ENCODE measurements around the gene NACC2. TPM values are rescaled to one million over a fixed set of nuclear protein-coding genes. Genes with fewer than 3 reads are reported as not detected.

The NACC2 gene, protein sequence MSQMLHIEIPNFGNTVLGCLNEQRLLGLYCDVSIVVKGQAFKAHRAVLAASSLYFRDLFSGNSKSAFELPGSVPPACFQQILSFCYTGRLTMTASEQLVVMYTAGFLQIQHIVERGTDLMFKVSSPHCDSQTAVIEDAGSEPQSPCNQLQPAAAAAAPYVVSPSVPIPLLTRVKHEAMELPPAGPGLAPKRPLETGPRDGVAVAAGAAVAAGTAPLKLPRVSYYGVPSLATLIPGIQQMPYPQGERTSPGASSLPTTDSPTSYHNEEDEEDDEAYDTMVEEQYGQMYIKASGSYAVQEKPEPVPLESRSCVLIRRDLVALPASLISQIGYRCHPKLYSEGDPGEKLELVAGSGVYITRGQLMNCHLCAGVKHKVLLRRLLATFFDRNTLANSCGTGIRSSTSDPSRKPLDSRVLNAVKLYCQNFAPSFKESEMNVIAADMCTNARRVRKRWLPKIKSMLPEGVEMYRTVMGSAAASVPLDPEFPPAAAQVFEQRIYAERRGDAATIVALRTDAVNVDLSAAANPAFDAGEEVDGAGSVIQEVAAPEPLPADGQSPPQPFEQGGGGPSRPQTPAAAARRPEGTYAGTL
- 22.9 and 62.0 TPM in 2 replicates for total RNA-seq

DNA sequence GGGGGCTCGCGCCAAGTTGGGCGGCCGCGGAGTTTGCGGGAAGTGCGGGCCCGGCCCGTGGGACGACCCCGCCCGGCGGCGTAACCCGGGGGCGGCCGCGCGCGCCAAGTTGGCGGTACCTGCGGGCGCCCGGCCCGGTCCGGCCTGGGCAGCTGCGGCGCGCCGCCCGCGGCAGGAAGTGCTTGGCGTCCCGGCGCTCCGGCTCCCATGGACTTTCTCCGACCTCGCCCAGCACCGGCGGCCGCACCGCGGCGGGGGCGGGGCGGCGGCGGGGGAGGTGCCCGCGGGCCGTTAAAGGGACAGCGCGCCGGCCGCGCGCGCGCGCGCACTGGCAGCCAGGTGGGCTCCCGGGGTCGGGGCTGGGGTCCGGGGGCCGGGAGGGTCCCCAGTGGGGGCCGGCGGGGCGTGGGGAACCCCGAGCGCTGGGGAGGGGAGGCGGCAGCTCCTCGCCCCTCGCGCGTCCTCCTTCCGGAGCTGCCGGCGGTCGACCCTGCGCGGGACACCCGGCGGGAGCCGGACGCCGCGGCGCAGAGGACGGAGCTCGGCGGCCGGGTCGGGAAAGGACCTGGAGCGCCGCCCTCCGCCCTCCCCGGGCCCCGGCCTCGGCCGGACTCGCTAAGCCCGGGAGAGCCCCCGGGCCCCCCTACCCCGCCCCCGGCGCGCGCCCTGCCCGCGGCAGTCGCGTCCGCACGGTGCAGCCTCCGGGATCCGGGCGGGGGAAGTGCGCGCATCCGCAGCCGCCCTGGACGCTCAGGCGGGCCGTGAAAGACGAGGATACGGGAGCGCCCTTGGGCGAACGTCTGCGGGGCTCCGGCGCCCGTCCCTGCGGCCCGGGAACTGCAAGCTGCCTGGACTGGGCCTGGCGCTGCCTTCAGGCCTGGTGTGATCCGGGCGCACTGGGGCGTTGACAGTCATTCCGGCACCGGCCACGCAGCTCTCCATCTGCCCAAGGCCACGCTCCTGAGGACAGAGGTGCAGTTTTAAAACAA lies at the start of gene NACC2:
TSS of gene NACC2 (minus strand) at position 220 of the 989 bp plus-strand sequence. CDS start 44,768 bp downstream, outside the sequence.
- DNase-seq (ENCODE audit: low read depth), result no peak

DNA sequence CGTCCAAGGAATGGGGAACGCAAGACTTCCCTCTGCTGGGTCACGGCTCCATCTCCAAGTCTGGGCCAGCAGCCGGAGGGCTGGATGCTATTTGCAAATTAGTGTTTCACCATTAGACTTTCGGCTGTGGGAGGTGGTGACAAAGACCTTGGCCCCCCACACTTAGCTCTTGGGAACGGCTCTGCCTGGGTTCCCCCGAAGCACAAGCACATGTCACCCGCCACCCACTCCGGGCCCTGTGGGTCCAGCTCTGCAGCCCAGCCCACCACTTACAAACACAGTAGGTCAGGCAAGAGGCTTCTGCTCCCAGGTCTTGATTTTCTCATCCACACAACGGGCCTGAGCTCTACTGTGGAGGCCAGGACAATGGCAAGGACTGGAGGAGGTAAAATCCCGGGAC lies 49.4 kb upstream of the NACC2 start:
- DNase-seq (ENCODE audit: low read depth), result no peak

DNA sequence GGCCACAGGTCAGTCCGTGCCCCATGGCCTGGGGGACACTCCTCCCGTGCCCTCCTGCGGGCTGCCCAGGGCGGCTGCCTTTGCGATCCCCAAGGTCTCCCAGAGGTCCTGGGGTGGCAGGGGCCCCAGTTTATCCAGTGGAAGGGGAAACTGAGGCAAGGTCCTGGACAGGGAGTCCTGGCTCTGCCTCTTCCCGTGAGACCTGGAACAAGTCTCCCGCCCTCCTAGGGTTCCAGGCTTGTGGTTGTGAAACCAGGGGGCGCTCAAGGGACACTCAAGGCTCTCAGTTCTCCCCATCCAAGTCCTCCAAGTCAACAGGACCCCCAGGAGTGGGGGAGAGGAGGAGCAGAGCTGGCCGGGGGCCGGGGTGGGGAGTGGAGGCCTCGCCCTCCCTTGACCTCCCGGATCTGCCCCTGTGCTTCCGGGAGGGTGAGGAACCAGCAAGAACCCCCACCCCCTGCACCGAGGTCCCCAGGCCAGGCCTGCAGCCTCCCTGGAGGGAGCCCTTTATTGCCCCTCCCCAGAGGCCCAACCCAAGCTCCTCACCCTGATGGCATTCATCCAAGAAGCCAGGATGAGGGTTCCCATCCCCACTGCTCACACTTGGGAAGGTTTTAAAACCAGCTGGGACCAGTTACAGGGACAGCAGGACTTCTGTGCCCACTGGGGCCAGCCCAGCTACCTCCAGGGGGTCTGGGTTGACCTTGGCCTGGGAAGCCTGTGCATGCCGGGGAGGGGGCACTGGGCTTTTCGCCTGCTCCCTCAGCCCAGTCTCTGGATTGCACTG lies 48.3 kb upstream of the NACC2 start:
- no peak for DNase-seq (ENCODE audit: low read depth)

DNA sequence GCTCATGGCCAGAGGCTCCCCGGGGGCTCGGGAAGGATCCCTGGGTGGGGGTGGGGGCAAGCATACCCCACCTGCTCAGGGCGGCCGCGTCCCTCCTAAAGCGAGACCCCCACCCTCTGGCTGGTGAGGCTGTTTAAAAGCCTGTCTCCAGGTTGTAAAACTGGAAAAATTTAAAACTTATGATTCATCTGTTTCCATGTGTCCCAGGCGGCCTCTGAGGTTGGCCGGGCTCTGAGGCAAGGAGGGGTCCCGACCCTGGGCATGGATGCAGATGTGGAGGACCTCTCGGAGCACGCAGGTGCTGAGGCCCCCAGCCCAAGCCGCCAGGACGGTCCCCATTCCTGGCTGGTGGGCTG lies 47.7 kb upstream of the NACC2 start:
- DNase-seq (ENCODE audit: low read depth), result no peak

DNA sequence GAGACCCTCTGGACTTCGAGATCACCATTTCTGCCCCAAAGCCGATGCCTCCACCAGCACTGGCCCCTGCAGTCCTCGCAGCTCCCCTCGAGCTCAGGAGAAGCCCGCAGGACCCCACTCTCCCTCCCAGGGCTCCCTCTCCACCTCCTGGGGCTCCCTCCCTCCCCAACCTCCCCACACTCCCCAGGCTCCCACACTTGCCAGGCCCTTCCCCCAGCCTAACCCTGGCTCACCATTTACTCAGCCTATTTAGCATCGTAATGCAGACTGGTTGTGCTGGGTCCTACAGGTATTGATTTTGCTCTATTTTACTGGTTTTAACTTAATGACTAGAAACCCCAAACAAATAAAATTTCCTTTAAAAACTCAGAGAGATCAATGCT lies 47.3 kb upstream of the NACC2 start:
- no peak for DNase-seq (ENCODE audit: low read depth)

DNA sequence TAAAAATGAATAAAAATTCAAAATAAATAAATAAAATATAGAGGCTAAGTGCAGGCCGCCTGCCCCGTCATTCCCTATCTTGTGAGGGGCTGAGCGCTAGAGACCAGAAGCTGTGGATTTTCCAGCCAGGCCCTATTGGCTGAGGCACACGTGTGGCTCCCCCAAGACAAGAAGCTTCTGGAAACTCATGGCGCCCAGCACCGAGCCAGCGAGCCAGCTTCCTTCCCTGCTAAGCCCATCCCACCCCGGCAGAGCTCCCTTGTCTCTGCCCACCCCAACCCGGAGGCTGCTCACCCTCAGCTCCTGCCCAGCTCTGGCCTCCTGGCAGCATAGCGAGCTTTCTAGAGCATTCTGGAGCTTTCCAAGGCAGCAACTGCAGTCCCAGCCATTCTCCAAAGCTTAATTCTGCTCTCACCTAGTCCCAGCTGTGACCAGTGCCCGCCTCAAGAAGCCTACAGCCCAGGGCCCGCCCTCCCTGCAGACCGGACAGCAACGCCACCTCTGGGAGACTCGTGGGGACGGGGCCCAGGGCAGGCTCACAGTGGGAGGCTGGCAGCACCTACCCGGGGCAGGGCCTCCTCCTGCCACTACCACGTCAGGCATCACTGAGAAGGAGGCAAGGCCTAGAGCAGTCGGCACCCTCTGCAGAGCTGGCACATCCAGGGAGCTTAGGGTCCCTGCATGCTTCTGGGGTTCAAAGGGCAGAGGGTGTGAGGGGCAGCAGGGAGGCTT lies 46.8 kb upstream of the NACC2 start:
- no peak for DNase-seq (ENCODE audit: low read depth)

DNA sequence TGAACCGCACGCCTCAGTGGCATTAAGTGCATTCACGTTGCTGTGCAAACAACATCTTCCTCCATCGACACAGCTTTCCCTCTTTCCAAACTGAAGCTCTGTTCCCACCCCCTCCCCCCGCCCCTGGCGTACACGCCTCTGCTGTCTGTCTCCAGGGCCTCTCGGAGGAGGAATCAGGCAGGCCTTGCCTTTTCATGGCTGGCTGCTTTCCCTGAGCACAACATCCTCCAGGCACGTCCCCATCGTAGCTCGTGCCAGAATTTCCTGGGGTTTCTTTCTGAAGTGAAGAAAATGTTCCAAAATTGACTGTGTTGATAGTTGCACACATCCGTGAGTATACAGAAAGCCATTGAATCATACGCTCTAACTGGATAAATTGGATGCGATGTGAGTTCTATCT lies 45.9 kb upstream of the NACC2 start:
- DNase-seq (ENCODE audit: low read depth), result no peak

DNA sequence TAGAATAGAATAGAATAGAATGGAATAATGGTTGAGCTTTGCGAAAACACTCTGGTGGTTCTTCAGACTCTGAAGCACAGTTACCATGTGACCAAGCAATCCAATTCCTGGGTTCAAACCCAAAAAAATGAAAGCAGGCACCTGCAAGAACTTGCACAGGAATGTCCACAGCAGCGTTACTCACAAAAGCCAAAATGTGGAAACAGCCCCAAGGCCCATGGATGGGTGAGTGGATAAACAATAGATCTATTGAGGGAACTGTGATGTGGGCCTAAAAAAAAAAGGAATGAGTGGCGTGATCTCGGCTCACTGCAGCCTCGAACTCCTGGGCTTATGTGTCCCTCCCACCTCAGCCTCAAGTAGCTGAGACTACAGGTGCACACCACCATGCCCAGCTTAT lies 45.0 kb upstream of the NACC2 start:
- no peak for DNase-seq (ENCODE audit: low read depth)

DNA sequence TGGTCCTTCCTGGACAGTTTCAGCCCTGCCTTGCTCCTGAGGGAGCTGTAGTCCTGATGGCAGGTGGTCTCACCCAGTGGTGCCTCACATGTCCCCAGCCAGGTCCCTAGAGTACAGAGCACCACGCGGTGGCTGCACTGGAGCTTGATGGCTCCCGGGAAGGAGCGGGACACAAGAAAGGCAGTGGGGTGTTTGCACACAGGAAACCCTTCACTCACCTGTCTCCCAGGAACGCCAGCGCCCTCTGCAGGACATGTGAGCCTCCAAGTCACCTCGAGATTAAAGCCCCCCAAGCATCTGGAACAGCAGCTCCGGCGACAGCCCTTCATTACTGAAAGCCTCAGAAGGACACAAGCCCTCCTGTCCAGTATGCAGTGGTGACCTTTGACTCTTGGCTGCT lies 43.5 kb upstream of the NACC2 start:
- DNase-seq (ENCODE audit: low read depth), result no peak

DNA sequence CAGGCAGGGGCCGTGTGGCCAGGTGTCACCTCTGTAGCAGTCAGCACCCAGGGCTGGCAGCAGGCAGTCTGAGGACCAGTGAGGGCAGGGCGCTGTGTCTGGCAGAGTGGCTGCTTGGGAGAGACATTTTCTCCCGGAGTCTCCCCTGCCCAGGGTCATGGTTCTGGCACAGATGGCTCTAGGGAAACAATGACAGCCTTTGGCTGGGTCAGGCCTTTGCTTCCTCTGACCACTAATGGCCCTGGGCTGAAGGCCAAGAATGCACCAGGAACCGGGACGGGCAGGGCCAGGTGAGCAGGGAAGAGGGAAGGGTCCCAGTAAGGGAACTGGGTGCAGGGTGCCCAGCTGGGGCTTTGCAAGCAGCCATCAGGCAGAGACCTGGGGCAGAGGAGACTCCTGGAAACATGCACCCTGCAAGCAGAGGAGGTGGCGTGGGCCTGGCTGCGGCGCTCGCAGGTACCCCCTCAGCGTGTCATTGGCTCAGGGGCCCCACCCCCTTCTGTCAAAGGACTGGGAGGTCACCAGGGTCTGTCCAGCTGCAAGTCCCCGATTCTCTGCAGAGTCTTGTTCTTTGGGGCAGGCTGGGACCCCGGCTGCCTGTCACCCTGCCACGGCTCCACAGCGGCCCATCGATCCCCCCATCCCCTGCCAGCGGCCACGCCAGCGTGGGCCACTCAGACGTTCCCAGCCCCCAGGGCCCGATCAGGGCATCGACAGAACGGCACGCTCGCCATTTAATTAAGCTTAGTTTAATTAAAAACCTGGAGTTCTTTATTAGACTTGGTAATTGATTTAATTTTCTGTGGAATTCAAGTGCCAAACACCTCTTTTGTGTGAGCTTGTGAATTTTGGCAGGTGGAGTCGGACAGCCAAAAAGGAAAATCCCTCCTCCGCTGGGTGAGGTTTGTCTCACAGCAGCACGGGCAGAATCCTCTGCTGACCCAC lies 42.5 kb upstream of the NACC2 start:
- DNase-seq (ENCODE audit: low read depth), result peak; percentile 24

DNA sequence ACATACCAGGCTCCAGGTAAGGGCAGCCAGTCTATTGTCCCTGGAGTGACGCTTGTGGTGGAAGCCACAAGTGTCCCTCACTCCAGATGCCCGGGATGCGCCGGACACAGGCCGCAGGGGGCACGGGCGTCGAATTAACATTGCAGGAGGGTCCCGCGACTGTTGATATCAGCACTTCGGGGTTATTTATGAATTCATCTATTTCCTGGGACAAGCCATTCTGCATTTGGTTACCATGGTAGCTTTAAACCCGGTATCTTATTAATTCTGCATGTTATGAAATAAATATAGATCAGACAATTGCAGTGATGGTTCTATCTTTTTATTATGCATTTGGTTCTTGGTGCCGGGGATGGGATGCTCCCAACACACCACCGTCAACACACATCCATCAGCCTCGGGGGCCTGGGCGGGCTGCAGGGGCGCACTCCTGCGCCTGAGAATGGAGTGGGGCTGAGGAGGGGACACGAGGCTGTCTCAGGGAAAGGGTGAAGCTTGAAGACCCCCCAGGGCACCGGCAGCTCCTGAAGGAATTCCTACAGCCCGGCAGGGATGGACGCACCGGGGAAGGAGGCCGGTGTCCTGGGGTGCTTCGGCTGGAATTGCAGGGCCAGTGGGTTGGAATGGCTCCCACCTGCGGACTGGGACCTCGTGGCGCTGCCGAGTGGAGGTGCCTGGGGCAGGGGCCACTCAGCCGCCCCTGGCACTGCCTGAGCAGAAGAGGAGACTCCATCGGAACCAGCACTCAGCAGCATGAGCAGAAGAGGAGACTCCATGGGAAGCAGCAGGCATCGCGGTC lies 41.2 kb upstream of the NACC2 start:
- DNase-seq (ENCODE audit: low read depth), result no peak

DNA sequence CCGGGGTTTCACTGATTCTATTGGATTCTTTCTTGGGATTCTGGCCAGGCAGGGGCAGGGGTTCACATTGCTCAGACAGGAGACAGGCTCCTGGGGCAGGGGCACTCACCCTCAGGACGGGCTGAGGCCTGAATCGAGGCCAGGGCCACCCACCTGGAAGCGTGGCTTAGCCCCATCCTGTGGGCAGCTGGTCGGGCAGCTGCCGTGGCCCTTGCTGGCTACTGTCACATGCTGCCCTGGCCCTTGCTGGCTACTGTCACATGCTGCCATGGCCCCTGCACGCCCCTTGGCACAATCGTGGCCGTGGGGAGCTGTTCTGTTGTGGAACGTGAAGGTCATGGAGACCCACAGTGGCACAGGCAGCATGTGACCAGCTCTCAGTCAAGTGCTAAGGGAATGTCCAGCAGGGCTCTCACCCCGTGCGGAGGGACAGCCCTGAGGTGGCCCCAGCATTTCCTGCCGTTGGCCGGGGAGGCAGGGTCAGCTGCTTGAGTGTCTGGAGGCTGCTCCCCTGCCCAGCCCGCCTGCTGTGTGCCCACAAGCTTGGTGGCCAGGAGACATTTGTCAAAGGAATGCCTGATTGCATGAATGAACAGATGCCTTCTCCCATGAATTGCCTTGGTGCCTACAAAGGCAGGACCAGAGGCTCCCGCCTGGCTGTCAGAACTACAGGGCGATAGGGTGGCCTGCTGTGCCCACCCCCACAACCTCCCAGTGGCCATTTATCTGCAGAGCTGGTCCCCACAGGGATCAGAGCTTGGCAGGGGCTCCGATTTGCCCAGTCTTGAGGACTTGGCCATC lies 40.4 kb upstream of the NACC2 start:
- no peak for DNase-seq (ENCODE audit: low read depth)

DNA sequence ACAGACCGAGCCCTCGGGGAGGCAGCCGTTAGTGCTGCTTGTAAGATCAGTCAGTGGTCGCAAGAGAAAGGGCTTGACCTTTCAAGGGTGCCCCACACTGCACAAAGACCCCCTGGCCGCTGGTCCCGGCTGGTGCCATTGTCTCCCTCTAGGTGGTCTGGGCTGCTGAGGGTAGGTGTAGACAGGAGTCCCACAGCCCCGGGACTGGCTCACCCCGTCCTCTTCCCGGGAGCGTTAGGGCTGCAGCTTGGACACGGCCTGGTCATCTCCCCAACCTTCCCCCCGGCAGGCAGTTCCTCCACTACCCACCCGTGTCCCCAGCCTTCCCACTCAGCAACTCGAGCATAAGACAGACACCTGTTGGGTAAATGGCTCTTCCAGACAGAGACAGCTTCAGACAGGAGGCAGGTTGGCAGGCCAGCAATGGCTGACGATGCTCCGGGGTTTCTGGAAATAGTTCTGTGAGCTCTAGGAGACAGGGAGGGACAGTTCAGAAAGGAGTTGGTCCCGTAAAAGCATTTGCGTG lies 38.9 kb upstream of the NACC2 start:
- DNase-seq (ENCODE audit: low read depth), result no peak

DNA sequence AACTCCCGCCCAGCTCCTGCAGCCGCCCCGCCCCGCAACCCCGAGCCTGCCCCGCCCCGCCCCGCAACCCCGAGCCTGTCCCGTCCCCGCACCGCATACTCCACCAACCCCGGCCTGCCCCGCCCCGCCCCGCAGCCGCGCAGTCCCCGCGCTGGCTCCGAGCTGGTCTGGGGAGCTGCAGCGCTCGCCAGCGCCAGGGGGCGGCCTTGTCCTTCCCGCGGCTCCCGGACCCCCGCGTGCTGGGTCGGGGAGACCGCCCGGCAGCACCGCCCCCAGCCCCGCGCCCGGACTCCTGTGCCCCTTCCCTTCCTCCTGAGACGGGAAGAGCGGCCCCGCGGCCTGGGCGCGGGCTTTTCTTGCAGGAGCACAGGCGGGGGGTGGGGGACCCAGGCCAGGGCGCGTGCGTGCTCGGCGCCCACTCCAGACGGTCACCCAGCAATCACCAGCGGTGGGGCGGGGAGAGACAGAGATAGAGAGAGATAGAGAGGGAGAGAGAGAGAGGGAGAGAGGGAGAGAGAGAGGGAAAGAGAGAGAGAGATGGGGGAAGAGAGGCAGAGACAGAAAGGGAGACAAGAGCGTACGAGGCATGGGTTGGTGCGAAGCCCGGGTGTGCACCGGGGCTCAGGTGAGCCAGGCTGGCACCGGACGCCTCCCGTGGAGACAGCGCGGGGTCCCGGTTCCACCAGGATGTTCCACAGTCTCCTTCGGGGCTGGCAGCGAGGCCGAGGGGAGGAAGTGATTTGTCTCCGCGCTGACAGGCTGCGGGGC lies 38.3 kb upstream of the NACC2 start:
- DNase-seq (ENCODE audit: low read depth), result no peak

DNA sequence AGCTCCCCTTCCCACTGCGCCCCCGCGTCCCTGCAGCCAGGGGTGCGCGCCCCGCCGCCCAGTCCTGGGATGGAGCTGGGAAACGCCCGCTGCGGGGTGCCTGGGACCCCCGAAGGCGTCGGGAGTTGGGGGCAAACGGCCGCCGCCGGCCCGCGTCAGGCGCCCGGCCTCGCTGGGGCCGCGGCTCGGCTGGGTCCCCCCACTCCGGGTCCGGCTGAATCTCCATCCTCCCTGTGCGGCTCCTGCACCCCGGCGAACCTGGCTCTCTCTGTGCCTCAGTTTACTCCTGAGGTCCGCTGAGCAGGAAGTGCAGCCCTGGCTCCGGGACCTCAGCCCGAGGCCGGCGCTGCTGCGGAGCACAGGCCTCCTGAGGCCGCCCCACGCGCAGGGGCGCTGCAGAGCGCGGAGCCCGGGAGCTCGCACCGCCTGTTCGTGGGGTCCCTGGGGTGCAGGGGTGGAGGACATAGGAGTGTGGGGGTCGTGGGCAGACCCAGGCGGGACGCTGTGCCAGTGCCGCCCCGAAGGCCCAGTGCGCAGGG lies 37.5 kb upstream of the NACC2 start:
- no peak for DNase-seq (ENCODE audit: low read depth)

DNA sequence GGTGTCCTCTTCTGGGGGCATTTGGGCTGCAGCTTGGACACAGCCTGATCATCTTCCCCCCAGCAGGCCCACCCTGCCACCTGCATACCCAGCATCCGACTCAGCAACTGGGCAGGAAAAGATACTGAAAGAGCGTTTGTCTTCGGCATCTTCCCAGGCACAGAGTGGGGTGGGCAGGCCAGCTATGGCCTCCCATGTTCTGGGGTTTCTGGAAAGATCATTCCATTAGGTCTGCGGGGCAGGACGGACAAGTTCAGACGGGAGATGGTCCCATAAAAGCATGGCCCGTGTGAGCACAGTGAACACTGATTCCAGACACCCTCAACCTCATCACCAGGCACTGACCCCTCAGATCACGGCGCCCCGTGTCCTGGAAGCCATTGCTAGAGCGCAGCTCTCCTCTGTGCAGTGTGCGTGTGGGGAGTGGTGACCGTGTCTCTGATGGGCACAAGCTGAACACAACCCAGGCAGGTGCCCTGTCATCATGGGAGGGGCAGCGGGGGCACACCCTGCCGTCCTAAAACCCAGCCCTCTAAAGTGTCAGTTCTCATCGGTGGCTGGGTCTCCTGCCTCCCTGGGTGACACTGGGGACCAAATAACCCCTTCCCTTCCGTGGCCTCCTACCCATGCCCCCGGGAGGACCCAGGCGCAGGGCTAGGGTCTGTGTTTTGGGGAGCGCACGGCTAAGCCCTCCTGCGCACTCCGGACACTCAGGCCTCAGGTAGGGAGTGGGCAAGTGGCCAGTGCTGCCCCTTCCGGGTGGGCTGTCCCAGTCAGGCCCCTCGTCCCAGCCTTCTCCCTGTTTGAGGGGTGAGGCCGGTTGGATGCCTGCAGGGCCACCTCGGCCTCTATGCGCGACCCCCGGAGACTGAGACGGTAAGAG lies 36.8 kb upstream of the NACC2 start:
- DNase-seq (ENCODE audit: low read depth), result no peak

All from renal cortical epithelial cell (primary cell).